Esophagus muscularis mucosa (tissue), 4 donors: ENCODE data around the gene SND1. TPM values are rescaled to one million over a fixed set of nuclear protein-coding genes. Genes with fewer than 3 reads are reported as not detected.

ENCODE experiments used
- DNase-seq: peaks from one replicate; pipeline ENCODE4 v3.0.0-alpha.2; 2017; ENCODE audit errors: extremely low spot score
- H3K27ac ChIP-seq, 4 donors: fragments of 200-600 bp; sonication (generic); replicated peaks in 1 of 4; 1 replicate in 3 of 4; 2 replicates in 1 of 4; pipeline ENCODE4 v1.5.1; 2016 to 2019; ENCODE audit warnings: mild to moderate bottlenecking in 1 of 4
- H3K27me3 ChIP-seq, 4 donors: fragments of 200-600 bp; sonication (generic); one replicate each; pipeline versions ENCODE4 v1.5.1 to v1.6.0; 2016 to 2019
- H3K36me3 ChIP-seq, 4 donors: fragments of 200-600 bp; sonication (generic); one replicate each; pipeline ENCODE4 v1.5.1; 2016 to 2019
- H3K4me1 ChIP-seq, 4 donors: fragments of 200-600 bp; sonication (generic); one replicate each; pipeline ENCODE4 v1.5.1; 2016 to 2019
- H3K4me3 ChIP-seq, 4 donors: fragments of 200-600 bp; sonication (generic); 1 replicate in 2 of 4; 2 replicates in 2 of 4; pipeline ENCODE4 v1.5.1; 2016 to 2019; ENCODE audit warnings: mild to moderate bottlenecking in 4 of 4, moderate library complexity in 1 of 4
- H3K9me3 ChIP-seq, 4 donors: fragments of 200-600 bp; sonication (generic); 1 replicate in 3 of 4; 2 replicates in 1 of 4; pipeline ENCODE4 v1.5.1; 2016 to 2019
- EP300 ChIP-seq: sonication (generic); formaldehyde crosslinking; IDR thresholded peaks from one replicate; pipeline ENCODE4 v1.6.1; 2017; ENCODE audit warnings: antibody characterized with exemption
- POLR2A ChIP-seq: fragments of 450-650 bp; IDR thresholded peaks from one replicate; pipeline ENCODE4 v1.6.1; 2017; ENCODE audit warnings: antibody characterized with exemption, moderate library complexity, mild to moderate bottlenecking, low read depth
- POLR2AphosphoS5 ChIP-seq, 2 donors: sonication (generic); formaldehyde crosslinking; IDR thresholded peaks; one replicate each; pipeline ENCODE4 v1.6.1; 2017; ENCODE audit warnings: antibody characterized with exemption in 2 of 2
- WGBS: methylation state at CpG from one replicate; pipeline ENCODE4 v1.1.5; 2018; 5-methylcytosine and 5-hydroxymethylcytosine counted together
- intact Hi-C: fragments of 100-400 bp; cut with DNase I; formaldehyde crosslinking; loops from one replicate; pipeline ENCODE4 v1.15.1; 2023
- total RNA-seq, 4 donors: library from RNA; depleted of rRNA; stranded (reverse); fragments of >200 nt; gene quantifications; one replicate each; pipeline versions ENCODE4 v1.1.0 to v1.2.1, GENCODE V29; 2016
- TF ChIP-seq, protein P1 (sequence below), 3 experiments: fragments of 200-600 bp in 2 of 3; fragments of 450-650 bp in 1 of 3; sonication (generic) in 2 of 3; IDR thresholded peaks; one replicate each; pipeline ENCODE4 v1.5.1; 2017 to 2019; ENCODE audit warnings: antibody characterized with exemption in 3 of 3, mild to moderate bottlenecking in 2 of 3, moderate library complexity in 1 of 3

The SND1 gene
- total RNA-seq, 4 donors from 2014 or later, result 71.4 to 91.2 (median 81.3) TPM

DNA sequence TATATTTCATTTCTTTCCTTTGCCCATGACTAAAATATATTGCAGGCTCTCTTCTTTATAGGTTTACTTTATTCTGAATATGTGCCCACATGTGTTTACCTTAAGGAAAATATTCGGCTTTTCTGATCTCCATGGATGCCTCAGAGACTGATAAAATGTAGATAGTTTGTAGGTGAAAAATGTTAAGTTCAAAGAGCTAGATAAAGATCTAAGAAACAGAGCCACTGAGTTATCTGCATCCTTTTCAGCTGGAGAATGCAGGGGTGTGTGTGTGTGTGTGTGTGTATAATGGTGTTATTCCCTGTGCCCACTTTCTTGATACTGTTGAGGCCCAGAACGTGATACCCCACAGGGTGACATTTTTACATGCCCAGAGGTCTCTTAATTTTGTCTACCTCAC, 228.5 kb downstream of the SND1 start:
- H3K9me3 ChIP-seq, result no peaks in the 10 kb centered on the region
- H3K27ac ChIP-seq, result no peak overlapping the region
- H3K36me3 ChIP-seq, result no peaks in the 10 kb centered on the region
- peaks cover 11 to 29% (median 21%) of the 10 kb centered on the region in 4 donors for H3K4me1 ChIP-seq
- intact Hi-C loops, result no loop called here
- TF ChIP-seq POLR2AphosphoS5 (IDR thresholded peaks at IDR 0.05) (no peak), EP300 (no peak), POLR2A (no peak)
- TF ChIP-seq, protein P1, sequence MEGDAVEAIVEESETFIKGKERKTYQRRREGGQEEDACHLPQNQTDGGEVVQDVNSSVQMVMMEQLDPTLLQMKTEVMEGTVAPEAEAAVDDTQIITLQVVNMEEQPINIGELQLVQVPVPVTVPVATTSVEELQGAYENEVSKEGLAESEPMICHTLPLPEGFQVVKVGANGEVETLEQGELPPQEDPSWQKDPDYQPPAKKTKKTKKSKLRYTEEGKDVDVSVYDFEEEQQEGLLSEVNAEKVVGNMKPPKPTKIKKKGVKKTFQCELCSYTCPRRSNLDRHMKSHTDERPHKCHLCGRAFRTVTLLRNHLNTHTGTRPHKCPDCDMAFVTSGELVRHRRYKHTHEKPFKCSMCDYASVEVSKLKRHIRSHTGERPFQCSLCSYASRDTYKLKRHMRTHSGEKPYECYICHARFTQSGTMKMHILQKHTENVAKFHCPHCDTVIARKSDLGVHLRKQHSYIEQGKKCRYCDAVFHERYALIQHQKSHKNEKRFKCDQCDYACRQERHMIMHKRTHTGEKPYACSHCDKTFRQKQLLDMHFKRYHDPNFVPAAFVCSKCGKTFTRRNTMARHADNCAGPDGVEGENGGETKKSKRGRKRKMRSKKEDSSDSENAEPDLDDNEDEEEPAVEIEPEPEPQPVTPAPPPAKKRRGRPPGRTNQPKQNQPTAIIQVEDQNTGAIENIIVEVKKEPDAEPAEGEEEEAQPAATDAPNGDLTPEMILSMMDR (IDR thresholded peaks at IDR 0.05), result no peak
- H3K27me3 ChIP-seq, result no peaks in the 10 kb centered on the region
- no peak for DNase-seq
- 84% methylated on average over 2 of the region's 2 CpGs for WGBS
- no peak overlapping the region for H3K4me3 ChIP-seq

DNA sequence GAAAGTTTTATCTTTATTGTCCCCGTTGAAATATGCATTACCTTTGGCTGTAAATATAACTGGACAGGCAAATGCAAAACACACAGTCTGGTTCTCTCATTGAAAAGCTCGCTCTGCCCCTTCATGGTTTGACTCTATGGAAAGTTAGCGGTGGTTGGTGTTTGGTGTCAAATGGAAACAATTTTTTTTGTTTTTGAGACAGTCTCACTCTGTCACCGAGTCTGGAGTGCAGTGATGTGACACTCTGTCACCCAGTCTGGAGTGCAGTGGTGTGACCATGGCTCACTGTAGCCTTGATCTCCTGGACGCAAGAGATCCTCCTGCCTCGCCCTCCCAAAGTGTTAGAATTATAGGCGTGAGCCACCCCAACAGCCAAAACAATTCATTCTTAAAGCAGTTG, 229.6 kb downstream of the SND1 start:
- Histone ChIP-seq H3K27me3 (no peaks in the 10 kb centered on the region), H3K27ac (no peak overlapping the region), H3K4me1 (peaks cover 19 to 38% (median 31%) of the 10 kb centered on the region in 4 donors), H3K9me3 (no peaks in the 10 kb centered on the region), H3K36me3 (no peaks in the 10 kb centered on the region), H3K4me3 (no peak overlapping the region)
- intact Hi-C loops, result no loop called here
- 95% methylated on average over 7 of the region's 7 CpGs for WGBS
- DNase-seq, result no peak
- no peak for TF ChIP-seq POLR2AphosphoS5 (IDR thresholded peaks at IDR 0.05)
- TF ChIP-seq POLR2A, result no peak

DNA sequence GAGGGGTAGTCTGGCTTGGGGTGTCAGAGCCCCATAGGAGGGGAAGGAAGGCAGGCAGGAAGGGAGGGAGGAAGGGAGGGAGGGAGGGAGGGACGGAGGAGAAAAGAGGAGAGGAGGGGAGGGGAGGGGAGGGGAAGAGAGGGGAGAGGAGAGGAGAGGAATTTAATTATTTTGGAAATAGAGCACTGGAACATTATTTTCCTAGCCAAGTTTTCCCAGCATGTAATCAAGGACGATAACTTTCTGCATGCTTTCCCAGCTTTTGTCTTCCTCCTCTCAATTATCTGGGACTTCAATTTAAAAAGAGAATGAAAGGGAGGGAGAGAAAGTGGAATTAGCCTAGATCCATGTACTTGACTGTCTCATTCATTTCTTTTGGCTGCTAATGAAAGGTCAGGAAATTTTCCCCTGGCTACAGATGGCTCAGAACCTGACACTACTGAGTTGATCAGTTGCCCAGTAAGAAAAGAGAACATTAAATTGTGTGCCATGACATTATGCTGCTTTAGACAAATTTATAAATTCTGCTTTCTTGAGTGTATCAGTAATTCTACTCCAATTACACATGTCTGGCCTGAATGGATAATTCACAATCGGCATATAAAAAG, 230.4 kb downstream of the SND1 start:
- Histone ChIP-seq H3K27ac (no peak overlapping the region), H3K4me3 (no peak overlapping the region), H3K36me3 (peaks cover 0 to 2% (median 0%) of the 10 kb centered on the region in 4 donors), H3K9me3 (no peaks in the 10 kb centered on the region), H3K4me1 (peaks cover 19 to 36% (median 31%) of the 10 kb centered on the region in 4 donors), H3K27me3 (no peaks in the 10 kb centered on the region)
- intact Hi-C loops, result no loop called here
- 46% methylated on average over 3 of the region's 3 CpGs for WGBS
- DNase-seq, result no peak
- no peak for TF ChIP-seq POLR2AphosphoS5 (IDR thresholded peaks at IDR 0.05)
- TF ChIP-seq, protein P1 (IDR thresholded peaks at IDR 0.05), result no peak
- TF ChIP-seq EP300, result no peak
- TF ChIP-seq POLR2A, result no peak

DNA sequence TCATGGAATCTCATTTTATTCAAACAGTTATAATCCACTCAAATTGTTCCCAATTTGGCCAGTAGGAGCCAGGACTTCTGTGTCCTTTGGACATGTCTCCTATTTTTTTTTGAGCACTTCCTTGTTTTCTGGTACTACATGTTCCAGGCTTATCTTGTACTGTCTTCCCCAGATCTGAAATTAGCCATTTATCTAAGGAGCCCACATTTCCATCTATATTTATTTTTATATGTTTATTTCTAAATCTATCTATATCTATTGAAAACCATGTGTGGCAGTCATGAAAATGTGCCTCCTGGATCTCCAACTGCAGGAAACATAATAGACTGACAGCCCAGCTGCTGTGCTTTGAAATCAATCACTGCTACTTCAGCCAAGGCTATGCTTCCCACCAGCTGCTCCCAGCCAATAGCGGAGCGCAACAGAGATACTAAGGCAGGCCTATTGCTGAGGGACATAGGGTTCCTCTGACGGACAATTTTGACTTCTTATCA, 232.1 kb downstream of the SND1 start:
- Histone ChIP-seq H3K4me3 (no peak overlapping the region), H3K27ac (no peak overlapping the region), H3K4me1 (peaks cover 19 to 46% (median 37%) of the 10 kb centered on the region in 4 donors), H3K36me3 (peaks cover 0 to 16% (median 7%) of the 10 kb centered on the region in 4 donors), H3K27me3 (no peaks in the 10 kb centered on the region), H3K9me3 (no peaks in the 10 kb centered on the region)
- TF ChIP-seq, protein P1 (IDR thresholded peaks at IDR 0.05), result peak in 1 of 3 experiments; percentile 3
- no peak for TF ChIP-seq POLR2AphosphoS5 (IDR thresholded peaks at IDR 0.05)
- no peak for TF ChIP-seq POLR2A
- no peak for TF ChIP-seq EP300
- intact Hi-C loops, result no loop called here
- DNase-seq, result no peak
- 100% methylated on average over 3 of the region's 3 CpGs for WGBS

DNA sequence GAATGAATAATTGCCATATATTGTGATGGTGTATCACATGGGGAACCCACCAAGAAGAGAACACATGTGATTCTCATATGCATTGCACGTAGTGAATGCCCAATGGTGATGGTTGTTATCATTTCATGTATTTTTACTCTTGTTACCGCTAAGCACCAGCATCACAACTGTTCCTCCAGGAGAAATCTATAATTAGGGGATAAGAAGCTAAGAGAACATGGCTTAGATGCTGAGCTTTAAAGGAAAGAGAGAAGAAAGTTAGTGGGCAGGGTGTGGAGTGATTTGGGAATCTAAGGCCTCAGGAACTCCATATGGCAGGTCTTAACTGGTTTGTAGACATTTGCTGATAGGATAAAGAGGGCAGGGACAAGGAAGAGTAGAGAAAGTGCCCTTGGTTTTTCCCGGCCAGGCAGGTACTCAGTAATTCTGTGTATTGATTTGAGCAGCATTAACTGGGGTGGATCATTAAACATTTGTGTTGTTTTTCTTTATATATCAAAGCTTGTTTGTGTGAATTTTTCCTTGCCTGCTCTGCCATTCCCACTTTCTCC, 233.3 kb downstream of the SND1 start:
- WGBS, result 95% methylated on average over 3 of the region's 3 CpGs
- no peak for DNase-seq
- H3K36me3 ChIP-seq, result peaks cover 0 to 17% (median 9%) of the 10 kb centered on the region in 4 donors
- H3K4me3 ChIP-seq, result no peak overlapping the region
- intact Hi-C loops, result no loop called here
- H3K27me3 ChIP-seq, result no peaks in the 10 kb centered on the region
- H3K9me3 ChIP-seq, result no peaks in the 10 kb centered on the region
- TF ChIP-seq EP300, result no peak
- TF ChIP-seq POLR2A, result no peak
- TF ChIP-seq, protein P1 (IDR thresholded peaks at IDR 0.05), result no peak
- no peak for TF ChIP-seq POLR2AphosphoS5 (IDR thresholded peaks at IDR 0.05)
- no peak overlapping the region for H3K27ac ChIP-seq
- peaks cover 19 to 46% (median 37%) of the 10 kb centered on the region in 4 donors for H3K4me1 ChIP-seq
